Osteoblast (primary cell): ENCODE data around the gene CSNK1E. TPM values are rescaled to one million over a fixed set of nuclear protein-coding genes. Genes with fewer than 3 reads are reported as not detected.

Source experiments
- DNase-seq: peaks from one replicate; pipeline ENCODE4 v3.0.0; 2011; ENCODE audit warnings: low spot score, mixed read lengths; ENCODE audit not compliant: insufficient read length; ENCODE audit errors: missing footprints
- H2AFZ ChIP-seq: 2 replicates; pipeline ENCODE4 v1.6.0; 2011; ENCODE audit warnings: mild to moderate bottlenecking, low read length
- H3K27ac ChIP-seq: 2 replicates; pipeline ENCODE4 v1.5.1; 2011; ENCODE audit warnings: mild to moderate bottlenecking, low read depth, low read length, moderate library complexity
- H3K27me3 ChIP-seq: 2 replicates; pipeline ENCODE4 v1.6.0; 2012; ENCODE audit warnings: mild to moderate bottlenecking, control low read depth, inconsistent platforms, low read length, moderate library complexity; ENCODE audit not compliant: insufficient read depth
- H3K36me3 ChIP-seq: 2 replicates; pipeline ENCODE4 v1.5.1; 2011; ENCODE audit warnings: mild to moderate bottlenecking, low read length, control low read depth, moderate library complexity; ENCODE audit not compliant: insufficient read depth
- H3K4me1 ChIP-seq: 2 replicates; pipeline ENCODE4 v1.5.1; 2011; ENCODE audit warnings: mild to moderate bottlenecking, low read length, control low read depth, moderate library complexity; ENCODE audit not compliant: insufficient read depth
- H3K4me2 ChIP-seq: 2 replicates; pipeline ENCODE4 v1.6.0; 2011; ENCODE audit warnings: mild to moderate bottlenecking, low read length; ENCODE audit not compliant: insufficient read depth
- H3K4me3 ChIP-seq: fragments of 200-600 bp; sonication (generic); 3 replicates; pipeline ENCODE4 v1.5.1; 2012; ENCODE audit warnings: mild to moderate bottlenecking, low read length, inconsistent platforms; ENCODE audit not compliant: insufficient read depth
- H3K79me2 ChIP-seq: 2 replicates; pipeline ENCODE4 v1.6.0; 2012; ENCODE audit warnings: mild to moderate bottlenecking, low read length, control low read depth, inconsistent platforms; ENCODE audit not compliant: insufficient read depth
- H3K9me3 ChIP-seq: 2 replicates; pipeline ENCODE4 v1.5.1; 2011; ENCODE audit warnings: low read depth, low read length, control low read depth
- H4K20me1 ChIP-seq: 2 replicates; pipeline ENCODE4 v1.6.0; 2012; ENCODE audit warnings: mild to moderate bottlenecking, low read length, control low read depth; ENCODE audit not compliant: insufficient read depth
- CTCF ChIP-seq: IDR thresholded peaks from 2 replicates; pipeline ENCODE4 v1.5.1; 2011; ENCODE audit warnings: mild to moderate bottlenecking, low read depth, low read length, moderate library complexity; ENCODE audit errors: extremely low read depth
- total RNA-seq: library from RNA; depleted of rRNA; stranded (reverse); fragments of >200 nt; gene quantifications from 2 replicates; pipeline ENCODE4 v1.2.3, GENCODE V29; 2012

Gene CSNK1E
- total RNA-seq, 1 donor, result 152 TPM

GRCh38 chr22:38355275-38355674 lies 38.0 kb upstream of the CSNK1E start:
- Histone ChIP-seq H3K9me3 (no peaks in the 10 kb centered on the region), H3K27me3 (no peaks in the 10 kb centered on the region), H3K4me2 (no peak overlapping the region), H3K79me2 (no peaks in the 10 kb centered on the region), H3K27ac (no peak overlapping the region), H3K4me1 (no peaks in the 10 kb centered on the region), H2AFZ (no peak overlapping the region), H4K20me1 (peaks cover 2% of the 10 kb centered on the region), H3K36me3 (no peaks in the 10 kb centered on the region), H3K4me3 (no peak overlapping the region)
- TF ChIP-seq CTCF, result no peak
- no peak for DNase-seq

- Histone ChIP-seq H3K4me3 (no peak overlapping the region), H3K9me3 (no peaks in the 10 kb centered on the region), H2AFZ (no peak overlapping the region), H3K36me3 (no peaks in the 10 kb centered on the region), H3K79me2 (no peaks in the 10 kb centered on the region), H3K27me3 (no peaks in the 10 kb centered on the region), H3K27ac (no peak overlapping the region), H4K20me1 (peaks cover 2% of the 10 kb centered on the region), H3K4me2 (no peak overlapping the region), H3K4me1 (no peaks in the 10 kb centered on the region)
- TF ChIP-seq CTCF, result no peak
- DNase-seq, result peak; percentile 58
Observed at GRCh38 chr22:38353701-38354100, 36.5 kb upstream of the CSNK1E start.

DNA sequence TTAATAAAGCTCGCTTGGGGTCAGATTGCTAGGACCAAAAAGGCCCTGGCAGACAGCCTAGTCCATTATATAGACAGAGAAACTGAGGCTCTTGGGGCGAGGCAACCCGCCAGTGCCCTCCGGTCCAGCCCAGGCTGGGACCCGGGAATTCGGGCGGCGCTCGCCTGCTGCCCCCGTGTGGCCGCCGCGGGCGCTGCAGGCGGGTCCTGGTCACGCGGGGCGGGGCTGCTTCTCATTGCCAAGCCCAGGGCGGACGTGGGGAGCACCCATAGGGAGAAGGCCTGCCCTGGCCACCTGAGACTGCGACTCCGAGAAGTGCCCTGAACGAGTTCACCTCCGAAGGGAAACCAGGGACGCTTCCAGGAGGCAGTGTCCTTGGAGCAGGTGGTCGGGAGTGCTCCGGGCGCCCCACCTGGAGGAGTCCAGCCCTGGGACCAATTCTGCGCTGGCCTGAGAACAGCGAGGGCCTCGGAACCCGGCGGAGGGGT lies 36.0 kb upstream of the CSNK1E start:
- H3K4me3 ChIP-seq, result no peak overlapping the region
- peaks cover 4% of the 10 kb centered on the region for H3K4me1 ChIP-seq
- H3K4me2 ChIP-seq, result peak overlapping the region; percentile 13
- TF ChIP-seq CTCF, result peak; percentile 79
- H3K27ac ChIP-seq, result no peak overlapping the region
- DNase-seq, result peak; percentile 93
- no peaks in the 10 kb centered on the region for H3K79me2 ChIP-seq
- peaks cover 2% of the 10 kb centered on the region for H4K20me1 ChIP-seq
- no peaks in the 10 kb centered on the region for H3K9me3 ChIP-seq
- peak overlapping the region; percentile 39 for H2AFZ ChIP-seq
- H3K36me3 ChIP-seq, result no peaks in the 10 kb centered on the region
- H3K27me3 ChIP-seq, result no peaks in the 10 kb centered on the region

GRCh38 chr22:38352436-38352835 lies 35.2 kb upstream of the CSNK1E start:
- peaks cover 5% of the 10 kb centered on the region for H3K4me1 ChIP-seq
- H4K20me1 ChIP-seq, result peaks cover 2% of the 10 kb centered on the region
- H3K27me3 ChIP-seq, result no peaks in the 10 kb centered on the region
- no peak overlapping the region for H3K4me3 ChIP-seq
- no peak overlapping the region for H2AFZ ChIP-seq
- no peaks in the 10 kb centered on the region for H3K79me2 ChIP-seq
- H3K36me3 ChIP-seq, result no peaks in the 10 kb centered on the region
- no peak overlapping the region for H3K27ac ChIP-seq
- no peaks in the 10 kb centered on the region for H3K9me3 ChIP-seq
- TF ChIP-seq CTCF, result no peak
- DNase-seq, result no peak
- no peak overlapping the region for H3K4me2 ChIP-seq
